HG03097 (cell line): ENCODE results near the gene FEZ2.
"Not testable (repeated sequence)": the region's sequence is repeated elsewhere in the genome, so short reads cannot be mapped to it uniquely, and the experiment has no call there.

ENCODE experiments used
- ATAC-seq: cut with Tn5 transposase; IDR thresholded peaks from one replicate; pipeline ENCODE4 v1.9.1; 2021; ENCODE audit not compliant: unreplicated experiment, low FRiP score

Gene FEZ2

GRCh38 chr2:36597532-36598377, at the start of gene FEZ2:
TSS of gene FEZ2 (minus strand) at chr2:36598168. CDS start at chr2:36598142, 26 bp downstream.
- ATAC-seq: peak; percentile 100

- no peak for ATAC-seq
Observed at GRCh38 chr2:36634981-36635597, 37.1 kb upstream of the FEZ2 start.

- ATAC-seq: no peak
Observed at GRCh38 chr2:36633470-36634092, 35.6 kb upstream of the FEZ2 start.

- ATAC-seq: no peak
Observed at GRCh38 chr2:36626756-36627155, 28.8 kb upstream of the FEZ2 start.

- no peak for ATAC-seq
Observed at GRCh38 chr2:36626071-36626470, 28.1 kb upstream of the FEZ2 start.

- ATAC-seq: no peak
Observed at GRCh38 chr2:36625304-36625703, 27.3 kb upstream of the FEZ2 start.

- no peak for ATAC-seq
Observed at GRCh38 chr2:36620321-36620720, 22.4 kb upstream of the FEZ2 start.

GRCh38 chr2:36618381-36618780, 20.4 kb upstream of the FEZ2 start:
- ATAC-seq: peak; percentile 90

- ATAC-seq: no peak
Observed at GRCh38 chr2:36616947-36617346, 19.0 kb upstream of the FEZ2 start.

- ATAC-seq: no peak
Observed at GRCh38 chr2:36615222-36615621, 17.3 kb upstream of the FEZ2 start.

GRCh38 chr2:36613801-36614200, 15.8 kb upstream of the FEZ2 start:
- ATAC-seq: no peak

- no peak for ATAC-seq
Observed at GRCh38 chr2:36611316-36611990, 13.5 kb upstream of the FEZ2 start.

GRCh38 chr2:36609507-36609906, 11.5 kb upstream of the FEZ2 start:
- no peak for ATAC-seq

GRCh38 chr2:36607947-36608346, 10.0 kb upstream of the FEZ2 start:
- no peak for ATAC-seq

- ATAC-seq: no peak
Observed at GRCh38 chr2:36606925-36607324, 9.0 kb upstream of the FEZ2 start.

- ATAC-seq: no peak
Observed at GRCh38 chr2:36605273-36605672, 7.3 kb upstream of the FEZ2 start.

GRCh38 chr2:36603629-36604028, 5.7 kb upstream of the FEZ2 start:
- not testable (repeated sequence) for ATAC-seq

- no peak for ATAC-seq
Observed at GRCh38 chr2:36597003-36597531, 901 bp downstream of the FEZ2 start.

- no peak for ATAC-seq
Observed at GRCh38 chr2:36596397-36596796, 1.6 kb downstream of the FEZ2 start.

GRCh38 chr2:36594849-36595248, 3.1 kb downstream of the FEZ2 start:
- no peak for ATAC-seq

GRCh38 chr2:36589230-36589630, 8.7 kb downstream of the FEZ2 start:
- no peak for ATAC-seq
